Activated CD8-positive, alpha-beta memory T cell treated with anti-CD3 and anti-CD28 coated beads, Interleukin-2, amount 50 U/mL, for 24 hours (primary cell): ENCODE measurements around the gene MEIG1.
A peak's percentile ranks its signal among the peaks of the same experiment; 100 is the strongest.
"Not testable (repeated sequence)": the region's sequence is repeated elsewhere in the genome, so short reads cannot be mapped to it uniquely, and the experiment has no call there.

Source experiments
- DNase-seq: peaks from one replicate; pipeline ENCODE4 v3.0.0-alpha.2; 2020; ENCODE audit errors: extremely low read depth

MEIG1 gene, protein sequence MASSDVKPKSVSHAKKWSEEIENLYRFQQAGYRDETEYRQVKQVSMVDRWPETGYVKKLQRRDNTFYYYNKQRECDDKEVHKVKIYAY

GRCh38 chr10:14959221-14960057 lies at the start of gene MEIG1:
Gene MEIG1 (plus strand): TSS chr10:14959388. CDS start chr10:14966469, 7,081 bp downstream.
- DNase-seq: peak; percentile 87

DNA sequence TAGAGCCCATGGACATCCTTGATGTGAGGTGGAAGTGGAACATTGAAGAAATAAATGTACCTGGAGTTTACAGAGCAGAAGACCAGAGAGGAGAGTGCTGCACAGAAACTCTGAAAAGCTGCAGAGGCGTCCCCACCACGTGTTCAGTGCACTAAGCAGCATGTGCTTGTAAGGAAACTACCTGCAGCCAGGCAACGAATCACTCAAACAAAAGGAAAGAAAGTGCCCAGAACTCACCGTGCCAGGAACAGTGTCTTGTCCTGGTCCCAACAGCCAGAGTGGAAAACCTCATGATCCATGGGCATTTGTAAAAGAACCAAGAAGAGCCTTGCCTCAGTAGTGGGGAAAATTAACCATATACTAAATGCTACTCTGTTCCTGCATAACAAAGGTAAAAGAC lies 48.2 kb upstream of the MEIG1 start:
- no peak for DNase-seq

DNA sequence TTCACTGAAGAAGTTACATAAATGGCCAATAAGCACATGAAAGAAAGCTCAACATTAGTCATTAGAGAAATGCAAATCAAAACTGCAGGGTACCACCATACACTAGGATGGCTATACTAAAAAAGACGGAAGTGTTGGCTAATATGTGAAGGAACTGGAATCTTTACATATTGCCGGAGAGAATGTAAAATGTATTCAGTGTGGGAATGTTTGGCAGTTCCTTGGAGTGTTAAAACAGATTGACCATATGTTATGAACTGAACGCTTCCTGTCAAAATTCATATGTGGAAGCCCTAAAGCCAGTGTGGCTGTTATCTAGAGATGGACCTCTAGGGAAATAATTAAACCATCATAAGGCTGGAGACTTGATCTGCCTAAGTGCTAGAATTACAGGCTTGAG lies 47.4 kb upstream of the MEIG1 start:
- DNase-seq: no peak

DNA sequence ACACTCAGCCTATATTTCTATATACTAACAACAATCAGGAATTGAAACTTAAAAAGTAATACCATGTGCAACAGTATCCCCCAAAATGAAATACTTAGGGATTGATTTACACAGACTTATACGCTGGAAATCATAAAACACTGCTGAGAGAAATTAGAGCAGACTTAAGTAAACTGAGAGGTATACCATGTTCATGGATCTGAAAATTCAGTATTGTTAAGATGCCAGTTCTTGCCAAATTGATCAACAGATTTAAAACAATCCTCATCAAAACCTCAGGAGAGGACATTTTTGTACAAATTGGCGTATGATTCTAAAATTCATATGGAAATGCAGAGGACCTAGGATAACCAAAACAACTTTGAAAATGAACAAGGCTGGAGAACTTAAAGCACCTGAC lies 42.6 kb upstream of the MEIG1 start:
- DNase-seq: no peak

DNA sequence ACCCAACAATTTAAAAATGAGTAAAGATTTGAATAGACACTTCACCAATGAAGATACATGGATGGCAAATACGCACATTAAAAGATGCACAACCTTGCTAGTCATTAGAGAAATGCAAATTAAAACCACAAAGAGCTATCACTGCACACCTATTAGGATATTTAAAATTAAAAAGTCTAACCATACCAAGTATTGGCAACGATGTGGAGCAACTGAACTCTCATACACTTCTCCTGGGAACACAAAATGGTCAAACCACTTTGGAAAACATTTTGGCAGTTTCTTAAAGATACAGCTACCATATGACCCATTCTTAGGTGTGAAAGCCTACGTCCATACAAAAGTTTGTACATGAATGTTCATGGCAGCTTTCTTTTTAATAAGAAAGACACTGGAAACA lies 41.4 kb upstream of the MEIG1 start:
- no peak for DNase-seq

DNA sequence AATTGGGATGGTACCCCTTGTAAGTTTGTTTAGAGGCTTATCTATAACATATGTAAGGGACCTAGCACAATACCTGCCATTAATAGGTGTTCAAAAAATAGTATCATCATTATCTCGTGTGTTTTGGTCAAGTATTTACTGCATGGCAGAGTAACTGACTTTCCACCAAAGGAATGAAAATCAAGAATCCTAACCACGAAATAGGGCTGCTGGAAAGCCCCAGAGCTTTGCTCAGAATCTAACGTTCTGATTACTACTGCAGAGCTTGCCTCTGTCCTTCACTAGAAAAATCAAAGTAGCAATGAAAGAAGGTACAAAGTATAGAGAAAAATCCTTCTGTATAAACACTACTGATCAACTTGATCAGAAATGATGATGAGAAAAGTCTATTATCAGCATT lies 40.2 kb upstream of the MEIG1 start:
- no peak for DNase-seq

GRCh38 chr10:14924013-14924412 lies 35.2 kb upstream of the MEIG1 start:
- DNase-seq: no peak

- DNase-seq: no peak
Measured at GRCh38 chr10:14925268-14925667, 33.9 kb upstream of the MEIG1 start.

- DNase-seq: no peak
Measured at GRCh38 chr10:14926061-14926470, 33.1 kb upstream of the MEIG1 start.

DNA sequence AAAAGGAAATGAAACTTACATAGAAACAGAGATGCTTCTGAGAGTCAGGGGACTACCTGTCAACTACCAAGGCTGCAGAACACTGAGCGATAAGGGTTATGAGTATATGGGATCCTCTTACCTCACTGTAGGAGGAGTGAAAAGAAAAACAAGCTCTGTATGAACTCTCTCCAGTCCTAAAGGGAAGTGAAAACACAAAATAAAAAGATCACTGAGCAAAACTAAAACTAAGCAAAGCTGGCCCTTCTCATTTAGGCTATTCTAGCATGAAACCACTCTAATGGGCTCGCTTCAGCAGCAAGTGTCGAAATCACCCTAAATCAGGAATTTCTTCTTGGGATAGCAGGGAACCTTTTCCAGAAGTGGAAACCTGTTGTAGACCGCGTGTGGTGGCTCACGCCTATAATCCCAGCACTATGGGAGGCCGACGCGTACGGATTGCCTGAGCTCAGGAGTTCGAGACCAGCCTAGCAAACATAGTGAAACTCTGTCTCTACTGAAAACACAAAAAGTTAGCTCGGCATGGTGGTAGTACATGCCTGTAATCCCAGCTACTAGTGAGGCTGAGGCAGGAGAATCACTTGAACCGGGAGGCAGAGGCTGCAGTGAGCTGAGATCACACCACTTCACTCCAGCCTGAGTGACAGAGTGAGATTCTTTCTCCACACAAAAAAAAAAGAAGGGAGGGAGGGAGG lies 32.3 kb upstream of the MEIG1 start:
- no peak for DNase-seq

DNA sequence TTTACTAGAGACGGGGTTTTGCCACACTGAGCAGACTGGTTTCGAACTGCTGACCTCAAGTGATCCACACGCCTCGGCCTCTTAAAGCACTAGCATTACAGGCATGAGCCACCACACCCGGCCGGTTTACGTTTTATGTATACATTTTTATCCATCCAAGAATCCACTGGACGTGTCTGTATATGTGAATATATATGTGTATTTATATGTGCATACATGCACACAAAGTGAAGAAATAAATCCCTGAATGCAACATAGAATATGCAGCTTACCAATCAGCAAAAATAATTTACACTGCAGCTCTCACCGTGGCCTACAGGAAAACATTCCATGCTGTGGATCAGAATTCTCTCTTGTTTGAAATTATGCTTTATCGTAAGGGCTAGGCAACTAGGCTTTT lies 28.6 kb upstream of the MEIG1 start:
- no peak for DNase-seq

GRCh38 chr10:14936584-14936983 lies 22.6 kb upstream of the MEIG1 start:
- DNase-seq: no peak

DNA sequence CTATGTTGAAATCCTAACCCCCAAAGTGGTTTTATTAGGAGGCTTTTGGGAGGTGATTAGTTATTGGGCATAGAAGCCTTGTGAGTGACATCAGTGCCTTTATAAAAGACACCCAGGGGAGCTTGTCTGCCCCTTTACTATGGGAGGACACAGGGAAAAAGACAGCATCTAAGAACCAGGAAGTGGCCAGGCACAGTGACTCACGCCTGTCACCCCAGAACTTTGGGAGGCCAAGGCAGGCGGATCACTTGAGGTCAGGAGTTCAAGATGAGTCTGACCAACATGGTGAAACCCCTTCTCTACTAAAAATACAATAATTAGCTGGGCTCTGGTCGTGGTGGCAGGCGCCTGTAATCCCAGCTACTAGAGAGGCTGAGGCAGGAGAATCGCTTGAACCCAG lies 20.2 kb upstream of the MEIG1 start:
- DNase-seq: not testable (repeated sequence)

DNA sequence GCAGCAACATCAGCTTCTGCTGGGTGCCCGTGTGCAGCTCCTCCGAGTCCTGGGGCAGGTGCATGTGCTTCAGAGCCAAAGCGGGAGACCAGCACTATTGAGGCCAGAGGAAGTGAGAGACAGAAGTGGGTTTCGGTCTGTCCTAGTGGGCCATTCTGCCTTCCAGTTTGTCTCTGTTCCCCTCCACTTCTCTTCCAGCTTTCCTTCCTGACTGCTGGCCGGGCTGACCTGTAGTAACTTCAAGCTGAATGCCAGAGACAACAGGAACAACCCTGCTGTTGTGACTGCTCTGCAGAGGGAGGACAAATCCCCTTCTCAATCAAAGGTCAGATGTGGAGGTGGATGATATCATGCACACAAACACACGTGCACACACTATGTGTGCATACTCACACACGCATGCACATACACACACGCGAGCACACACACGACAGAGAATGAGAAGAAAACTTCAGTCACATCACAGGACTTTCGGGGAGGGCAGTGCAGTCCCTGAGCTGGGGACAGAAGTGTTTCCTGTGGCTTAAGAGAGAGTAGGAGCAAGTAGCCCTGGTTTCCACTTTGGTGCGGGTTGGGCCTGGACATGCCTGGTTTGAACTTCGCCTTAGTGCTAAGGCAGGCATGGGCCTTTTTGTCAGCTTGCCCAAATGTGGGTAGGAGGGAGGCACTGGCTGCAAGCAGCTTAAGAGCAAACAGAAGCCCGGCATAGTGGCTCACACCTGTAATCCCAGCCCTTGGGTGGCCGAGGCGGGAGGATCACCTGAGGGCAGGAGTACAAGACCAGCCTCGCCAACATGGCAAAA lies 16.8 kb upstream of the MEIG1 start:
- DNase-seq: not testable (repeated sequence)

- not testable (repeated sequence) for DNase-seq
Measured at GRCh38 chr10:14942950-14943338, 16.2 kb upstream of the MEIG1 start.

DNA sequence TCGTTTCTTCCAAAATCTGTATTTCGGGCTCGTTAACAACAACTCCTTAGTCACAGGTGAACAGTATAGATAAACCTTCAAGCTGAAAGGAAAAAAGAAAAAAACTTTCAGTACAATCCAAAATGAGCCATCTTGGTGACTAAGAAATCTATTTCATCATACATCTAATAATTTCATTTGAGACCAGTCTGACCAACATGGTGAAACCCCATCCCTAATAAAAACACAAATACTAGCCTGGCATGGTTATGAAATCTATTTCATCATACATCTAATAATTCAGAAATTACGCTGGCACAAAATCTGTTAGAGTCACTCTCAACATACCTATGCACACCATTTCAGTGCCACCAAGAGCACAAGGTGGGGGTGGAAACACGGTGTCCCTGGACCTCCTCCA lies 14.1 kb upstream of the MEIG1 start:
- DNase-seq: no peak

DNA sequence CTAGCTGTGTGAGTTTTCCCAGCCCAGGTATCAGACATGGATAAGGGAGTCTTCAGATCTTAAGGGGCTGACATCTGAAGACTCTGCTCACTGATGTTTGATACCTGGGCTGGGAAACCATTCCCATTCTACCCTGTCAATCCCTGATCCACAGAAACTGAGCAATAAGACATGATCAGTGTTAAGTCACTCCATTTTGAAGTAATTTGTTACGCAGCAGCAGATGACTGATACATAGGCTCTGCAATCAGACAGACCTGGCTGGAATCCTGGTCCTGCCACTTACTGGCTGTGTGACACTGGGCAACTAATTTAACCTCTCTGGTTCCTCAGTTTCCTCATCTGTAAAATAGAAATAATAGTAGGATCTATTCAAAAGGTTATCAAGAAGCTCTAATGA lies 11.9 kb upstream of the MEIG1 start:
- DNase-seq: no peak

DNA sequence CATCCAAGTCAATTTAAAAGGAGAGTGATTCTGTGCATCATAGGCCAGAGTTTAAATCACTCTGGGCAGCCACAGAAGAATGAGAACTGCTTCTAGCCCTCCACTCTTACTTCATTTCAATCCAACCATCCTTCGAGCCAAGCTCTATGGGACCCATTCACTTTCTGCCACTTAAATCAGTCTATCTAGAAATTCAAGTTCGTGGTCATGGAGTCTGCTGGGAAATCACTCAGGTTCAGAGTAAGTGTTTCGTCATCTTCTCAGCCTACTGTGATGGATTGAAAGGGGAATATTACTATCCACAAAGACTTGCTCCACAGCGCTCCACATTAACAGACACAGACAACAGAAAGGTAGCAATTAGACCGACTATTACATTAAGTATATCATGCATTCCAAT lies 9.9 kb upstream of the MEIG1 start:
- DNase-seq: no peak

DNA sequence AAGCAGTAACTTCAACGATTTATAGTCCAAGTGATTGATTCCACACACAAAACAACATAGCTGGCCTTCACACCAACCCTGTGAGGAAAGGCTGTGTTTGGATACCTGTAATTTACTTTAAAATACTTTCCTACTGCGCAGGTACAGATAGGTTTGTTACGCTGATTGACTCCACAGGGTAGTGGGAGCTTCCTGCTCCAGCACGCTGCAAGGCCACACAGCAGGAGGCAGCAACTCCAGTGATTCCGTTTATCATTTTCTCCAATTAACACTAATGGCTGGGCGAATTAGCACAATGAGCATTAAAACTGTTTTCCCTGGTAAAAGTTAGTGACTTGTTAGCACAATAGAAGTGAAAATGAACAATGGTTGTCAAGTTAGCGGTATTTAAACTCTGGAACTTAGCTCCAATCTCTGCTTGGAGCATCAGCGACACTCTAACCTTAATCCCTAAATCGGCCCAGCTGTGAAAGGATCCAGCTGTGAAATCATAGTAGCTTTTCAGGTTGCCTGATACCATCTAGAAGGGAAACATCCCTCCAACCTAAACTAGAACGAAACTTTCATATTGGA lies 6.3 kb upstream of the MEIG1 start:
- no peak for DNase-seq

GRCh38 chr10:14953424-14954000 lies 5.7 kb upstream of the MEIG1 start:
- no peak for DNase-seq

DNA sequence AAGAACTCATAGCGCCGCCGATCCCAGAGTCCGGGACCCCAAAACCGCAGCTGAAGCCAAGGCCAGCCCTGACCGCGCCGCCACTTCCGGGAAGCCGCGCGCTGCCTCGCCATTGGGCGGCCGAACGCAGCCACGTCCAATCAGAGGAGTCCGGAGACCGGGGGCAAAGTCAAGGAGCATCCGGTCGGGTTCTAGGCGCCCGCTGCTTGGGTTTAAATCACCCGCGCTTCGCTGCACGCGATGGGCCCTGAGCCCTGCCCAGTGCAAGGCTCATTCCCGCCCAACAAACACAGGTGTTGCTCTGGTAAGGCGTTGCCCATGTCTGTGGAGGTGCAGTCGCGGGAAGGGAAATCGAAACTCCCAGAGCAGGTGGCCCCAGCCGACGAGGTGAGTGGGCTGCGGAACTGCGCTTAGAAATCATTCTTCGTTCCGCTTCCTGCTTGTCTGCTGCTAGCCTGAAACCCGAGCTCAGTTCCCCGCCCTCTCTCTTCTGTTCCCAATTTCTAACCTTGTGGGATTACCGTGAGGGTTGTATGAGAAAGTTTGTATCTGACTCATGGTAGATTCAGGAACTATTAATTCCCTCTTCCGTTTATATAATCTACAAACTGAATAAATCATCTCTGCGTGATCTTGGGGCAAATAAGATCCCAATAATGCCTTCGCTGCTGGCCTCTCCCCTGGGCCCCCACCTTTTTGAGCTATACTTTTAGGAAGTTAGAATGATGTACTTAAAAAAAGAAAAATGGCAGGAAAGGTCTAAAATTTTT lies 5.0 kb upstream of the MEIG1 start, which contains the start of gene DCLRE1C:
Gene DCLRE1C (minus strand): TSS at position 96 of the 770 bp plus-strand sequence. CDS start 86 bp downstream, at position 10.
- peak; percentile 62 for DNase-seq
